ENCODE results near the gene ABHD5.

The ABHD5 gene

DNA sequence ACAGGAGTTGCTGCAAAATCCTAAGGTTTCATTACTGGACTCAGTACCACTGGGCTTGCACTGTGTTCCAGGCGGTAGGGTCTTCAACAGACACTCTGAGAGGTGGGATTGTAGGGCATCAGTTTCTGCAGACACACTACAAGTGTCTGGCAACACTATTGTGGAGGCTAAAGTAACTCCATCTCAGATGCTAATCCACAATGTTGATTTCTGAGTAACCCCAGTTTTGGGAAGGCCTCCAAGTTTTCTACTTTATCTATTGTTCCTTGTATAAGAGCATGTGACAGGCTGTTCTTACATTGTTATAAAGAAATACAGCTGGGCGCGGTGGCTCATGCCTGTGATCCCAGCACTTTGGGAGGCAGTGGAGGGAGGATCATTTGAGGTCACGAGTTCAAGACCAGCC lies 2.5 kb upstream of the ABHD5 start:
- TF ChIP-seq, protein P1, sequence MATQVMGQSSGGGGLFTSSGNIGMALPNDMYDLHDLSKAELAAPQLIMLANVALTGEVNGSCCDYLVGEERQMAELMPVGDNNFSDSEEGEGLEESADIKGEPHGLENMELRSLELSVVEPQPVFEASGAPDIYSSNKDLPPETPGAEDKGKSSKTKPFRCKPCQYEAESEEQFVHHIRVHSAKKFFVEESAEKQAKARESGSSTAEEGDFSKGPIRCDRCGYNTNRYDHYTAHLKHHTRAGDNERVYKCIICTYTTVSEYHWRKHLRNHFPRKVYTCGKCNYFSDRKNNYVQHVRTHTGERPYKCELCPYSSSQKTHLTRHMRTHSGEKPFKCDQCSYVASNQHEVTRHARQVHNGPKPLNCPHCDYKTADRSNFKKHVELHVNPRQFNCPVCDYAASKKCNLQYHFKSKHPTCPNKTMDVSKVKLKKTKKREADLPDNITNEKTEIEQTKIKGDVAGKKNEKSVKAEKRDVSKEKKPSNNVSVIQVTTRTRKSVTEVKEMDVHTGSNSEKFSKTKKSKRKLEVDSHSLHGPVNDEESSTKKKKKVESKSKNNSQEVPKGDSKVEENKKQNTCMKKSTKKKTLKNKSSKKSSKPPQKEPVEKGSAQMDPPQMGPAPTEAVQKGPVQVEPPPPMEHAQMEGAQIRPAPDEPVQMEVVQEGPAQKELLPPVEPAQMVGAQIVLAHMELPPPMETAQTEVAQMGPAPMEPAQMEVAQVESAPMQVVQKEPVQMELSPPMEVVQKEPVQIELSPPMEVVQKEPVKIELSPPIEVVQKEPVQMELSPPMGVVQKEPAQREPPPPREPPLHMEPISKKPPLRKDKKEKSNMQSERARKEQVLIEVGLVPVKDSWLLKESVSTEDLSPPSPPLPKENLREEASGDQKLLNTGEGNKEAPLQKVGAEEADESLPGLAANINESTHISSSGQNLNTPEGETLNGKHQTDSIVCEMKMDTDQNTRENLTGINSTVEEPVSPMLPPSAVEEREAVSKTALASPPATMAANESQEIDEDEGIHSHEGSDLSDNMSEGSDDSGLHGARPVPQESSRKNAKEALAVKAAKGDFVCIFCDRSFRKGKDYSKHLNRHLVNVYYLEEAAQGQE (IDR thresholded peaks at IDR 0.05; ENCODE audit: insufficient read depth in 1 of 2, low read depth in 2 of 2, low read length in 2 of 2) = no peak
- TF ChIP-seq FOXP2 (optimal IDR thresholded peaks at IDR 0.05; ENCODE audit: borderline replicate concordance, extremely low read depth, extremely low read length, insufficient read depth) (no peak), POLR2AphosphoS5 (IDR thresholded peaks at IDR 0.05; ENCODE audit: low read depth, low read length) (no peak), TAF1 (IDR thresholded peaks at IDR 0.05; ENCODE audit: borderline replicate concordance, insufficient read depth, low read length) (no peak), SIN3A (IDR thresholded peaks at IDR 0.05; ENCODE audit: borderline replicate concordance, insufficient read depth, low read length) (no peak)

DNA sequence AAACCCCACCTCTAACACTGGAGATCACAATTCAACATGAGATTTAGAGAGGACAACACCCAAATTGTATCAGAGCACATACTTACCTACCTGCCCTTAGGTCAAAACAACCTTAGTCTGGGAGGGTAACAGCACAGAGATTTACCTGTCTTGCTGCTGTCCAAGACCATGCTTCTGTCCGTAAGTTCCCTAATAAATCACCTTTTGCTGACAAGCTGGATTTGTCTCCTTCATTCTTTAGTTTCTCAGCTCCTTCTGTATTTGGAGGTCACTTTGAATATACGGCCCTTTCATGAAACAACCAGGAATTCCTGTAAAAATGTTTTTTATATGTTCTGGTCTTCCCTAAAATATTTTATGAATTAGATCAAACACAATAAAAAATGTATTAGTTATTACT lies 1.6 kb upstream of the ABHD5 start:
- TF ChIP-seq POLR2AphosphoS5 (IDR thresholded peaks at IDR 0.05; ENCODE audit: low read depth, low read length) (no peak), TAF1 (IDR thresholded peaks at IDR 0.05; ENCODE audit: borderline replicate concordance, insufficient read depth, low read length) (no peak), FOXP2 (optimal IDR thresholded peaks at IDR 0.05; ENCODE audit: borderline replicate concordance, extremely low read depth, extremely low read length, insufficient read depth) (no peak), SIN3A (IDR thresholded peaks at IDR 0.05; ENCODE audit: borderline replicate concordance, insufficient read depth, low read length) (no peak)
- TF ChIP-seq, protein P1 (IDR thresholded peaks at IDR 0.05; ENCODE audit: insufficient read depth in 1 of 2, low read depth in 2 of 2, low read length in 2 of 2) = no peak

DNA sequence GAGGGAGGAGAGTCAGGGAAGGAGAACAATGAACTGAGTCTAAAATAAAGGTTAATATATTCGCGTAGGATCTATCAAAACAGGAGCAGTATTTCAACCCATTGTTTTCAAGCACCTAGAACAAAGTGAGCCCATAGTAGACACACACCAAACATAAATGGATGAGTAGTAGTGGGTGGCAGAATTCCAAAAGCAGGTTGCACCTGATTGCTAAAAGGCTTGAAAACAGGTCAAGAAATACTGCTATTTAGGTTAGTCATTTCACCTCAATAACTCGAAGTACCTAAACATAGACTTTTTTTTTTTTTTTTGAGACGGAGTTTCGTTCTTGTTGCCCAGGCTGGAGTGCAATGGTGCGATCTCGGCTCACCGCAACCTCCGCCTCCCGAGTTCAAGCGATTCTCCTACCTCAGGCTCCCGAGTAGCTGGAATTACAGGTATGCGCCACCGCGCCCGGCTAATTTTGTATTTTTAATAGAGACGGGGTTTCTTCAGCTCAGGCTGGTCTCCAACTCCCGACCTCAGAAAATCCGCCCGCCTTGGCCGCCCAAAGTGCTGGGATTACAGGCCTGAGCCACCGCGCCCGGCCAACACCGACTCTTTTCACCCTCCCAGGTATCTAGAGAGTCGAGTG lies 855 bp upstream of the ABHD5 start:
- TF ChIP-seq, protein P1 (IDR thresholded peaks at IDR 0.05; ENCODE audit: insufficient read depth in 1 of 2, low read depth in 2 of 2, low read length in 2 of 2) = no peak
- TF ChIP-seq POLR2AphosphoS5 (IDR thresholded peaks at IDR 0.05; ENCODE audit: low read depth, low read length) (no peak), TAF1 (IDR thresholded peaks at IDR 0.05; ENCODE audit: borderline replicate concordance, insufficient read depth, low read length) (no peak), SIN3A (IDR thresholded peaks at IDR 0.05; ENCODE audit: borderline replicate concordance, insufficient read depth, low read length) (no peak), FOXP2 (optimal IDR thresholded peaks at IDR 0.05; ENCODE audit: borderline replicate concordance, extremely low read depth, extremely low read length, insufficient read depth) (no peak)

DNA sequence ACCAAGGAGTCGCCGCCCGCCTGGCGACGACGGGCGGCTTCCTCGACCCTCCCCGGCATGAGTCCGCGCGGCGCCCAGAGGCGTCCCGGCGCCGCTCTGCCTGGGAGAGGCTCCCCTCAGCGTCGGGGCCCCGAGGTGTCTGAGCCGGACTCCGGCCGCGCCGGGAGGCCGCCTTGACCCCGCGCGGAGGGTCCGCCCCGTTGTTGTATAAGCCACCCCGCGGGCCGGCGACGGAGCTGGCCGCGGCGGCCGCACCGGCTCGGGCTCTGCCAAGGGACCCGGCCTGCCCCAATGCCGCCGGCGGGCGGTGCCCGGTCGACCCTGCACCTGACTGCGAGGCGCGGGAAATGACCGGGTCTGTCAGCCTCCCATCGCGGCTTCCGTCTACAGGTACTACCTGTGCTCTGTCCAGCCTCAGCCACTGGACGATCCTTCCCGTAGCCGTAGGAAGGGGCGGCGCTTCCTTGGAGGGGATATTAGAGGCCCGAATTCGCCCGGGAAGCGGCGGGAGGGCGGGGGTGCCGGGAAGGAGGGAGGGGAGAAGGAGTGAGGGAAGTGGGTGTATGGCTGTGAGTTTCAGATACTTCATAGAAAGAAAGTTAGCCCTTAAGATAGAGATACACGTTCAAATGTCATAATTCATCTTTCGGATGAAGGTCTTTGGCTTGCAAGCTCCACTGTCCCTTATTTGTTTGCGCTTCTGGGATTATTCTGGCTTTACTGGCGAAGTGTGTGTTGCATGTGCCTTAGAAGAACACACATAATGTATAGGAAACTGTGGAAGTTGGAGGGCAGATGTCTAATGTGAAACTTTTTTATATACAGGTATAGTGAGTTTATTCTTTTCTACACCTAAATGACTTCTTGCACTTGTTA lies 620 bp downstream of the ABHD5 start:
- no peak for TF ChIP-seq FOXP2 (optimal IDR thresholded peaks at IDR 0.05; ENCODE audit: borderline replicate concordance, extremely low read depth, extremely low read length, insufficient read depth)
- TF ChIP-seq, protein P1 (IDR thresholded peaks at IDR 0.05; ENCODE audit: insufficient read depth in 1 of 2, low read depth in 2 of 2, low read length in 2 of 2) = peak; percentile 17 to 74; a peak in 2 of 4 replicates

Measured in PFSK-1 (cell line).